ENCODE data around the gene LRRC4C. TPM values are rescaled to one million over a fixed set of nuclear protein-coding genes. Genes with fewer than 3 reads are reported as not detected.

The LRRC4C gene
- total RNA-seq, 2 experiments from 2014 or later: not detected

GRCh38 chr11:41040474-41040873 lies 419.0 kb downstream of the LRRC4C start:
- ChIA-PET CTCF (no interaction called here), POLR2A (no interaction called here)
- Histone ChIP-seq H3K4me3 (ENCODE audit: low read length) (no peak overlapping the region), H3K36me3 (ENCODE audit: insufficient read depth, low read length) (no peaks in the 10 kb centered on the region), H3K27ac (ENCODE audit: low read depth in 1 of 2, low read length in 2 of 2) (no peak overlapping the region), H3K4me1 (ENCODE audit: insufficient read depth, low read length) (no peaks in the 10 kb centered on the region), H3K9me3 (ENCODE audit: control insufficient read depth in 1 of 2, insufficient read depth in 1 of 2, low read length in 2 of 2) (no peaks in the 10 kb centered on the region), H3K27me3 (ENCODE audit: control insufficient read depth in 1 of 2, insufficient read depth in 2 of 2, low read length in 2 of 2) (no peaks in the 10 kb centered on the region)
- Mint-ChIP-seq H3K4me3 (no peak overlapping the region), H3K36me3 (ENCODE audit: low read depth) (no peaks in the 10 kb centered on the region), H3K27ac (no peak overlapping the region), H3K27me3 (no peaks in the 10 kb centered on the region), H3K9me3 (peaks cover 7% of the 10 kb centered on the region), H3K4me1 (ENCODE audit: low read depth) (no peaks in the 10 kb centered on the region)
- intact Hi-C loops (cut with DNase I, micrococcal nuclease): no loop called here
- ATAC-seq (ENCODE audit: poor library complexity): no peak
- DNase-seq: no peak
- no peak for TF ChIP-seq CTCF (IDR thresholded peaks at IDR 0.05)

GRCh38 chr11:41039592-41039991 lies 419.9 kb downstream of the LRRC4C start:
- intact Hi-C loops (cut with DNase I, micrococcal nuclease): no loop called here
- no peaks in the 10 kb centered on the region for H3K27me3 Mint-ChIP-seq
- TF ChIP-seq CTCF (IDR thresholded peaks at IDR 0.05): no peak
- no peak overlapping the region for H3K4me3 ChIP-seq (ENCODE audit: low read length)
- no peaks in the 10 kb centered on the region for H3K4me1 Mint-ChIP-seq (ENCODE audit: low read depth)
- H3K9me3 Mint-ChIP-seq: peaks cover 7% of the 10 kb centered on the region
- ATAC-seq (ENCODE audit: poor library complexity): no peak
- no peaks in the 10 kb centered on the region for H3K36me3 ChIP-seq (ENCODE audit: insufficient read depth, low read length)
- no peaks in the 10 kb centered on the region for H3K36me3 Mint-ChIP-seq (ENCODE audit: low read depth)
- H3K9me3 ChIP-seq (ENCODE audit: control insufficient read depth in 1 of 2, insufficient read depth in 1 of 2, low read length in 2 of 2): no peaks in the 10 kb centered on the region
- no peak overlapping the region for H3K27ac Mint-ChIP-seq
- no peaks in the 10 kb centered on the region for H3K27me3 ChIP-seq (ENCODE audit: control insufficient read depth in 1 of 2, insufficient read depth in 2 of 2, low read length in 2 of 2)
- H3K27ac ChIP-seq (ENCODE audit: low read depth in 1 of 2, low read length in 2 of 2): no peak overlapping the region
- no peaks in the 10 kb centered on the region for H3K4me1 ChIP-seq (ENCODE audit: insufficient read depth, low read length)
- DNase-seq: no peak
- ChIA-PET CTCF (no interaction called here), POLR2A (no interaction called here)
- no peak overlapping the region for H3K4me3 Mint-ChIP-seq

GRCh38 chr11:41031551-41032060 lies 427.8 kb downstream of the LRRC4C start:
- no peak for TF ChIP-seq CTCF (IDR thresholded peaks at IDR 0.05)
- Mint-ChIP-seq H3K4me1 (ENCODE audit: low read depth) (no peaks in the 10 kb centered on the region), H3K27ac (no peak overlapping the region), H3K9me3 (peaks cover 9% of the 10 kb centered on the region), H3K36me3 (ENCODE audit: low read depth) (no peaks in the 10 kb centered on the region), H3K27me3 (no peaks in the 10 kb centered on the region), H3K4me3 (no peak overlapping the region)
- no peak for ATAC-seq (ENCODE audit: poor library complexity)
- no peak overlapping the region for H3K27ac ChIP-seq (ENCODE audit: low read depth in 1 of 2, low read length in 2 of 2)
- H3K9me3 ChIP-seq (ENCODE audit: control insufficient read depth in 1 of 2, insufficient read depth in 1 of 2, low read length in 2 of 2): peaks cover 0 to 7% of the 10 kb centered on the region in 2 experiments
- ChIA-PET CTCF (no interaction called here), POLR2A (no interaction called here)
- intact Hi-C loops (cut with DNase I, micrococcal nuclease): no loop called here
- no peaks in the 10 kb centered on the region for H3K36me3 ChIP-seq (ENCODE audit: insufficient read depth, low read length)
- no peak overlapping the region for H3K4me3 ChIP-seq (ENCODE audit: low read length)
- no peaks in the 10 kb centered on the region for H3K27me3 ChIP-seq (ENCODE audit: control insufficient read depth in 1 of 2, insufficient read depth in 2 of 2, low read length in 2 of 2)
- DNase-seq: no peak
- no peaks in the 10 kb centered on the region for H3K4me1 ChIP-seq (ENCODE audit: insufficient read depth, low read length)

All from CD4-positive, alpha-beta T cell (primary cell).